D341Med (cell line): ENCODE measurements around the gene TANGO2.

Experiments
- DNase-seq: peaks from one replicate; pipeline ENCODE4 v3.0.0; 2012; ENCODE audit warnings: low spot score

The TANGO2 gene

DNA sequence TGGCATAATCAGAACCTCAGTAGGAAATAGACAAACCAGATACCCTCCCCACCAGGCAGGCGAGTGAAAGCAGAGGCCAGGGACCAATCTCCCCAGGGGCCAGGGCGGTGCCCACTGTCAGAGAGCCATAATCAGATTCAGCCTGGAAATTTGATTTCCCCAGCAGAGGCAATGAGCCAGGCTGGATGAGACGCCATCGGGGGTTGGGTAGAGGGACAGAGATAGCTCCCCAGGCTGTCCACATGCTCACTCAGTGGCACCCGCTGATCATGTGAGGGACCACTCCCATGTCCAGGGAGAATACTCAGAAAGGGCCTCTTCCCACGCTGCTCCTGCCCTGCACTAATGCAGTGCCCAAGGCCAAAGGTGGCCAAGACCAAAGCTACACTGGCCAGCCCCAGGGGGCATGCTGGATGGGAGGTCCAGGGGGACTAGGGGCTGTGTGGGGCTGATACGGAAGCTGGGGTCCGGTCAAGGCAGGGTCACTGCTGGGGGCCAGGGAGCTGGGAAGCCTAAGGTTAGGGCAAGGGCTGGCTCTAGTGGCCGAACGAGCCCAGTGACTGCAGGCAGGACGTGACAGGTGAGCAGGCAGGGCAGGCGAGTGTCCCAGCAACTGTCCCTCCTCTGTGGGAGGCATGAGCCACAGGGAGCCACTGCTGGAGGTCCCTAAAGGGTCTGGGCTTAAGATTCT lies 24.1 kb upstream of the TANGO2 start:
- no peak for DNase-seq

DNA sequence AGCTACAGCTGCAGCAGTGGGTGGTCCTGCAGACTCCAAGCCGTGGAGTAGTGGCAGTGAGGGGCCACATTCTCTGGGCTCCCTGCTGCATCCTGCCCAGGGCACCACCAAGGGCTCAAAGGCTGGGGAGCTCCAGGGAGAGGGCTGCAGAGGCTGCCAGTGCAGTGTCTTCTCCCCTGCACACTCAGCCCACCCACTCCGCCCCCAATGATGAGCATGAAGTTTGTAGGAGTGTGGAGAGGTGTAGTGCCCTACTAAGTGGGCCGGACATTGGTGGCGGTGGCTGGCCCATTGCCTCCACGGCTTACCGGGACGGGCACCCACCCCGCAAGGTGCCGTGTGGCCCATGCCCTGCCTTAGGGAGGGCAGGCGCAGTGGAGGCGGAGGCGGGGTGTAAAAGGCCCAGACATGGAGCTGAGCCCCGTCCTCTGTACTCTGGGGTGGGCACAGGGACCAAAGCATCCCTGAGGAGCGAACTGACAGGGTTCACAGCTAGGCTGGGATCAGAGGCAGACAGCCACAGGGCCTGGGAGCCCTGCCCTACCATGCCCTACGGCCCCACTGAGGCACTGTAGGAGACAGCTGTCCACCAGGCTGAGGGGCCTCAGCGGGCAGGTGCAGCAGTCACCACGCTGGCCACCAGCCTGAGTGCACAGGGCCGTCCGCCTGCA lies 23.2 kb upstream of the TANGO2 start:
- no peak for DNase-seq

DNA sequence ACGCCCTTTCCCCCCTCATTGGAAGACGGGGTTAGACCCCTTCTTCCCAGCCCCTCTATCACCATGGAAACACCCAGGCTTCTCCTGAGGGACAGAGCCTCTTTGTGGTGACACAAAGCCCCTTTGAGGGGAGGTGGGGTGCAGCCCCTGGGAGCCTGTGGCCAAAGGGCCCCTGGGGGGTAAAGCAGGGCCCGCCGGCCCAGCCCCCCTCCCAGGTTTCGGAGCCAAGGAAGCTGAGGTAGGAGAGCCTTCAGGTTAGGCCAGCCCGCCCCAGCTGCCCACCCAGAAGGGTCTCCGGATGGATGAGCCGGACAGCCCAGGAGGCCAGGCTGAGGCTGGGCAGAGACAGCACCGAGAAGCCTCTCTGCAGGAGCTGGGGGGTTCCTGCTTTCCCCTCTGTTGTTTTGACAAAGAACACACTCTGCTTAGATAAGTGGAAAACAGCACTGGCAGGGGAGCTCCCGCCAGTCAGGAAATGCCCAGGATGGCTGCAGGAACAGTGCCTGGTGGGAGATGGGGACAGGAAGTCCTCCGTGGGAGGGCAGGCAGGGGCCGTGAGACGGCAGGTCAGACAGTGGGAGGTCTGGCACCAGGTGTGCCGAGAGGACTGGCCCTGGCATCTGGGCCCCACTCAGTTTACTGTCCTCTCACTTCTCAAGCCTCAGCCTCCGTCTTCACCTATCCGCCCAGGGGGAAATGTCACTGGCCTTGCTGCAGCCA lies 22.5 kb upstream of the TANGO2 start:
- DNase-seq = no peak

DNA sequence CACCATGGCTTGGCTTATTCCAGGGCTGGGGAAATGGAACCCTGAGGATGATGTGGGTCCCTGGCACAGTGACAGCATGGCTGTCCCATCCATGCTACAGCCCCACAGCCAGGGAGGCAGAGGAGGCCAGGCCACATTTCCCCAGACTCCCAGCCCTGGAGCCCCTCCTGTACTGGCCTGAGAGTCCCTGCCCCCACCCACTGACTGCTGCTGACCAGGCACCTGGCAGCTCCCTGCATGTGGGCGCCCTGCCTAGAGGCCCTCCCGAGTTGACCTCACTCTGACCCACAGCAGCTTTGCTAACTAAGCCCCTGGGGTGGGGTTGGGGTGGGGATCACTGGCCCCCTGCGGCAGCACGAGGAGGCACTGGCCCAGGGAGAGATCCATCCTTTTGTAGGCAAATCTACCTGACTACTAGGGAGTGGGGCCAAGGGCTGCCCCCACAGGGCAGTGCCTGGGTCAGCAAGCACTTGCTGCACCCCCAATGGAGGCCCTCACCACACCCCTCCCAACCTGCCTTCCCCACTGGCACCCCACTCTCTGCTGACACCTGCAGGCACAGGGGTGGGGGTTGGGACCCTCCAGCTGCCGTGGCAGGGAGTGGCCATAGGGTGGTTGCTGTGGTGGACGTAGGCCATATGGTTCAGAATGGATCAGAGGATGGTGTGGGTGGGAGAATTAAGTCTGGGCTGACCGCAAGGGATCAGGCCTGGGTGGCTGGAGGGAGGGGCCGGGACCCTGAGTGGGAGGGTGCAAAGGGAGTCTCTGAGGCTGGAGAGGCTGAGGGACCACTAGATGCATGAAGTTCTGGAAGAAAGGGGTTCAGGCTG lies 21.7 kb upstream of the TANGO2 start:
- no peak for DNase-seq

DNA sequence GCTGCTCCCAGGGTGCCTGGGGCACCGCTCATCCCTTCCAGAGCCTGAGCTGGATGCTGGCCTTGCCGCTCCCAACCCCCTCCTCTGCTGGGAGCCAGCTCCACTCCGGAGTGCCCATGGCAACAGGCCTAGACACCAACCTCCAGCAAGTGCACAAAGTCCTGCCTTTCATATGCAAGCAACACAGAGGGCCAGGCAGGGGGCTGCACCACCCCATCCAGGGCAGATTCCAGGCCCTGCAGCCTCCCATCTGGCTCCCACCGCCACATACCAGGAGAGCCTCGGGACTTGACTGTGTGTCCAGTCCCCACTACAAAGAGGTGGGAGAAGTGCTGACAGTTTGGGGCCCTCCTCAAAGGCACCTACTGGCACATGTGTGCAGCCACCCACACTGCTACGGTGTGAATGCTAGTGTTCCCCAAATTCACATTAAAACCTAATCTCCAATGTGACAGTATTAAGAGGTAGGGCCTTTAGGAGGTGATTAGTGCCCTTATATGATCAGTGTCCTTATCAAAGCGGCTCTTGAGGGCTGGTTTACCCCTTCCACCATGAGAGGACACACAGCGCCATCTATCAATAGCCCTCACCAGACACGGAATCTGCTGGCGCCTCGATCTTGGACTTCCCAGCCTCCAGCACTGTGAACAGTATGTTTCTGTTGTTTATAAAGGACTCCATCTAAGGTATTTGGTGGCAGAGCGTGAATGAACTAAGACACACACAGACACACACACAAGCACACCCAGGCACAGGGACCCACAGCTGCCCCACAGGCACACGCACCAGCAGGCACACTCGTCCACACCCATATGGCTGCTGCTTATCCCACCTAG lies 20.4 kb upstream of the TANGO2 start:
- DNase-seq = no peak

DNA sequence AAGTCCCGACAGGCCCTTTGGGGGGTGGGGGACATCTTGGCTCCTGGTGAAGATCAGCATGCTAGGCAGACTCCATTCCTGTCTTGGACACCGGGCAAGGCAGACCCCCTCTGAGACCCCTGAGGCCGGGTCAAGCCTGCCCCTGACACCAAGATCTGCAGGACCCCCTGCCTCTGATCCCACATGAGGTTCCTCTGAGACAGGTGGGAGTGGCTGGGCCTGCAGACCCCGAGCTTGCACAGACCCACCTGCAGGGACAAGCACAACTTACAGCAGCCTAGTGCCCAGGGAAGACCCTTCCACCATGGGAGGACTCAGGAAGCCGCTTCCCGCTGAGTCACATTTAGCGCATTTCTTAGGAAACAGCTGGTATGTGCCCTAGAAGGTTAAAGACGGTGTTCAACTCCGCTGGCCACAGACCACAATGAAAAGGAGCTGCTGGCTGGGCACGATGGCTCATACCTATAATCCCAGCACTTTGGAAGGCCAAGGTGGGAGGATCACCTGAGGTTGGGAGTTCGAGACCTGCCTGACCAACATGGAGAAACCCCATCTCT lies 19.8 kb upstream of the TANGO2 start:
- no peak for DNase-seq

DNA sequence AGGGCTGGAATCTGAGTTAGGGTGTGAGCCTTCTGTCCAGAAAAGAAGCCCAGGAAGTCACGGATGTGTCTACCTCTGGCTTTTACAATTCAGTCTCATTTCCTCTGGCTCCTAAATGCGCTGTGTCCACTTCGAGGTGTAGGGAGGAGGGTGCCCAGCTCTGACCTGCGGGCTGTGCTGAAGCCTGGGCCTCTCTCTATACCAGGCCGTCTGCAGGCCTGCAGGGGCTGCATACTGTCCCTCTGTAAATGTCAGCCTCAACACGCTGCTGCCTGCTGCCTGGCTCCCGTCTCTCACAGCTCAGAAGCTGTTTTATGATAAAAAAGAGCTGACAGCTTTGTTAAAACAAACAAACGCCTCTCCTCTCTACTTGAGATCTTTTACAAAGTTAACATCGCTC lies 18.8 kb upstream of the TANGO2 start:
- DNase-seq = no peak

DNA sequence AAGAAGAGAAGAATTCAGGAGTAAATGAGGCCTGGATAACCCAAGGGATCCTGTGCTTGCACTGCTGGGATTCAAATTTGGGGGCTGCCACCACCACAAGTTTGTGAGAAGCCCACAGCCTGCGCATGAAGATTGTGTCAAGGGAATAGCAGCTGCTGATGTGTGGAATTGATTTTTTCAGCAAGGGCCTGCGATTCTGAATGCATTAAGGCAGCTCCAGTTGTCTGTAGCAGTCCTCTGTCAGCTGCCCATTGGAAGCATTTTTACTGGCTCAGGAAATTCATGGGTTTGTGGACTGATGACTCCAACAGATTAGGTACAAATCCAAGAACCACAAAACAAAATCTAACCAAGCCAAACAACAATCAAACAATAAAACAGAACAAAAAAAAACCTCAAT lies 18.3 kb upstream of the TANGO2 start:
- DNase-seq = no peak

DNA sequence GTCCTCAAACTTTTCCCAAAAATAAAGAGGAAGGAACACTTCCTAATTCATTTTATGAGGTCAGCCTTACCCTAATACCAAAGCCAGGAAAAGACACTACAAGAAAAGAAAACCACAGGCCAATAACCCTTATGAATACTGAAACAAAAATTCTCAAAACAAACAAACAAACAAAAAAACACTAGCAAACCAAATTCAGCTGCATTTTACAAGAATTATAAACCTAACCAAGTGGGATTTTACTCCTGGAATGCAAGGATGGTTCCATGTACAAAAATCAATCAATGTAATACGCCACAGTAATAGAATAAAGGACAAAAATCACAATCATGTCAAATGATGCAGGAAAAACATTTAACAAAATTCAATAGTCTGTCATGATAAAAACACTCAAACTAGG lies 17.6 kb upstream of the TANGO2 start:
- DNase-seq = no peak

DNA sequence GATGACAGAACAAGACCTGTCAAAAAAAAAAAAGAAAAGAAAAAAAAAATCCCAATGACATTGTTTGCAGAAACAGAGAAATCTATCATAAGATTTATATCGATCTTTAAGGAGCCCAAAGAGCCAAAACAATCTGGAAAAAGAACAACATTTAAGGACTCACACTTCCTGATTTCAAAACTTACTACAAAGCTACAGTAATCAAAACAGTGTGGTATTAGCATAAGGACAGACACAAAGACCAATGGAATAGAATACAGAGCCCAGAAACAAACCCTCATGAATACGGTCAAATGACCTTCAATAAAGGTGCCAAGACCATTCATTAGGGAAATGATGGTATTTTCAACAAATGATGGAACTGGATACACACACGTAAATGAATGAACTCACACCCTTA lies 16.4 kb upstream of the TANGO2 start:
- DNase-seq = no peak

DNA sequence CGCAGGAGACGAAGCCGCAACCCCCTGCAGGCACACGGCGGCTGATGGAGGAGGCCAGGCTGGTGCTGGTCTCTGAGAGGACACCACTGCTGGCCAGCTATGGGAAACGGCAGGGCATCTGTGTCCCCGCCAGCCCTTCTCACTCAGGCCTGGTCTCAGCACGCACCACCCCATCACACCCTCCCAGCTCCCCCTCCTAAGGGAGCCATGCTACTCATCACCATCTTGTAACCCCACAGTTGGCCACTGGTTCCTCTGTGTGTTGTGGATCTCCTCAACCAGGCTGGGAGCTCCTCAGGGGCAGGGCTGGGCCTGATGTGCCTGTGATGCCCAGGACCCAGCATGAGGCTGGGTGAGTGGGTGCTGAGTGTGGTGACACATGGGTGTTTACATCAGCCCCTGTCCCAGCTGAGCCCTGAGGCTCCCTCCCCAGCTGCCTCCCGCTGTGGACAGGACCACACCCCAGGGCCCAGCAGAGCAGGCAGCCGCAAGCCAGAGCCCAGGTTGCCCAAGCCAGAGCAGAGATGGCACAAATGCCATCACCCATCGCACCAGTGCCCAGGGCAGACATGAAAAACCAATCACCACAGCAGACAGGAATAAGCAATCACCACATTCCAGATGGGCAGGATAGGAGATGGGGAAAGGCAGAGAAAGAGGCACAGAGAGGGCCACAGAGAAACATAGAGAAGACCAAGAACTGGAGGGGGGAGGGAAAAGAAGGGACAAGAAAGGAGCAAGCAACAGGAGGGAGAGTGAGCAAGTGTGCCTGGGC lies 12.5 kb upstream of the TANGO2 start:
- no peak for DNase-seq

DNA sequence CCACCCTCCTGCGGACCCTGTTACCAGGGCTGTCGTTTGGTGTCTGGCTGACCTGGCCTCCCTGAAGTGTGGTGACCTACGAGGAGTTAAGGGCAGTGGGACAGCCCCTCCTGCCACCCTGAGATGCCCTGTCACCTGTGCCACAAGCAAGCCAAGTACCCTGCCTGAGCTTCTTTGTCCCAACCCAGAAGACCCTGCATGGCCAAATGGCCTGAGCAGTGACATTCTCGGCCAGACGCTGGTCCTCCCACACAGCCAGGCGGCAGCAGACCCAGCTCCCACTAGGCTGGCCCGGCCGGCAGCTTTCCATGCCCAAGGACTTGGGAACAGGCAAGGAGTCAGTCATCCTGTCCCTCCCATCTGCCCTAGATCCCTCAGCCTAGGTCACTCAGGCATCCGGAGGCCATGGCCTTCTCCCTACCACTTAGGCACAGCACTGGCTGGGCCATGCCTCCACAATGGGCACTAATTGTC lies 11.9 kb upstream of the TANGO2 start:
- DNase-seq = no peak

DNA sequence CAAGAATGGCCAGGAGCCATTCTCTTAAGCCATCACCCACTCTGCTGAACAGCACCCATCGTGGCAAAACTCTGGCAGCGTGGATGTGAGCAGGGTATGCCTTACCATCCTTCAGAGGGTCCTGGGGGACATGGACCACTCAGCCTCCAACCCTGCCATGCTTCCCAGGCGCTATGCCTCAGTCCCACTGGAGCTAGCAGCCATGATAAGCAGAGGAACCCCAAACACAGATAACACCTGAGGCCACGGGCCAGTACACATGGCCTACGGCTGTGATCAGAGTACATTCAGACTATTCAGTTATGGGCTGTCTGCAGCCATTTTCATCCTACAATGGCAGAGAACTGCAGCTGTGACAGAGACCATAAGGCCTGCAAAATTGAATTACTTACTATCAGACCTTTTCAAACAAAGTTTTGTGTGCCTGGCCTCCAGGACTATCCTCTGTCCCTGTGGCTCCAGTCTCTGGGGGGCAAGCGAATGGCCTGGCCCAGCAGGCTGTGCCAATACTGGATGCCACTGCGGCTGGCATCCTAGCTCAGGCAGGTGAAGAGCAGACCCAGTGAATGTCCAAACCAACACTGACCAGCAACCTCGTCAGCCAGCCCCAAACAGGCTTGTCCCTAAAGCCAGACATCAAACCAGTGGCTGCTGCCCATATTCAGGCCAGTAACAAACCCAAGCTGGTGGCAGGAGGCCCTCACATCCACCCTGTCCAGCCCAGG lies 11.2 kb upstream of the TANGO2 start:
- DNase-seq = no peak

DNA sequence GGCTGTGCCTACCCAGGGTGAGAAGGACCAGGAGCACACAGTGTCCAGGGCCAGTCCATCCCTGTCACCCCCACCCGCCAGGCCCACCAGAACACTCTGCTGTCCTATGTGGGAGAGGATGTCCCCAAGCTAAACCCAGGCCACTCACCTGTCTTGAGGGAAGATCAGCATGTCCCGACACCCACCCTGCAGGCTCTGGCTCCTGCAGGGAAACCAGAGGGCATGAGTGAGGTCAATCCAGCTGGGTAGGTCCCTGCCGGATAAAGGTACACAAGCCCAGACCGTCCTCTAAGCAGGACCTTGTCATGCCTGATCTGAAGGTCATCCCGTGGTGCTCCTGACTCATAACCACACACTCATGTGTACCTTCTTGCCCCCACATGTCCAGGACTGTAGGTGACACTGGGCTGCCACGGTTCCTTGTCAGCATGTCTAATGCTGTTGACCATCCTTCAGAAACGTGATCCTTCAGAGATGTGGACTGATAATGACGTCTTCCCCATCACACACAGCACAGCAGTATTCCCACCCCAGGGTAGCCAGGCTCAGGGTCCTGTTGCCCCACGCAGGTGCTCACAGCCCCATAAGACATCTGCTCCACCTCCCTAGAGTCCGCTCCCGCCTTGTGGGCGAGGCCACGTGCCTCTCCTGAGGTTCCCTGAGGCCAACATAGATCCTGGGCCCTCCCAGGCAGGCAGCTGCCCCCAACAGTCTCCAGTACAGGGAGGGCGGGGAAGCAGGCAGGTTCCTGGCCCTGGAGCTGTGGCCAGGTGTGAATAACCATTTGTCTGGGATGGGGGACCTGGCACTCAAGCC lies 10.4 kb upstream of the TANGO2 start:
- no peak for DNase-seq

DNA sequence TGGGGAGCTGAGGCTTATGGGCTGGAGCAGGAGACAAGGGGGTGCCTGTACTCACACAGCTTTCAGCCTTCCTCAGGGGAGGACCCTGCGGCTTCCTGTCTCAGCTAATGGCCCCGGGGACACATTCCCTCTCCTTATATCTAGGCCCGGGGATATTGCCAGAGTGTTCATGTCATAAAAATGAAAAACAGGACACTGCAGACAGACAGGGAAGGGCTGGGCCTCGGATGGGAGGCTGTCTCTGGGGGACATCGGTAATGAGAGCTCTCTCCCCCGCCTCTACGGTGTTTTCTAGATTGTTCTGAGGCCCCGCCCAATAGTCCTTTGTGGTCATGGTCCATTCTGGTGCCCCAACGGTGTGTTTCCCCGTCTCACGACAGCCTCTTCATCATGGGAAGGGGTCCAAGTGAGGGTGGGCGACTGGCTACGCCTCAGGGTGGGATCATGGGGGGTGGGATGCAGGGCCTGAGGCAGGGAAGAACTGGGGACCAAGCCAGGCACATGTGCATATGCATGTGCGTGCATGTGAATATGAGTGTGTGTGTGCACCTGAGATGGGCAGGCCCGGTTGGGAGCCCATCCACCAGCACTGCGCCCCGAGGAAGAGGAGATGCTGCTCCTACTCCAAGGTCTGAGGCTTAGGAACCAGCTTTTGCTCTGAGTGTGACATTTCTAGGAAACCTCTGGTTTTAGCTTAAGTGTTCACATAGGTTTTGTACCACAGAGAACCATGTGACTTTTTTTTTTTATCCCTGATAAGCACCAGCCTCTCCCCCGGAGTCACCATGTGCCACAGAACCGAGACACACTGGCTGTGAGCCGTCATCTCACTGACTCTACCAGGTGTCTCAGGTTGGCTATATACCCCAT lies 9.6 kb upstream of the TANGO2 start:
- DNase-seq = no peak

DNA sequence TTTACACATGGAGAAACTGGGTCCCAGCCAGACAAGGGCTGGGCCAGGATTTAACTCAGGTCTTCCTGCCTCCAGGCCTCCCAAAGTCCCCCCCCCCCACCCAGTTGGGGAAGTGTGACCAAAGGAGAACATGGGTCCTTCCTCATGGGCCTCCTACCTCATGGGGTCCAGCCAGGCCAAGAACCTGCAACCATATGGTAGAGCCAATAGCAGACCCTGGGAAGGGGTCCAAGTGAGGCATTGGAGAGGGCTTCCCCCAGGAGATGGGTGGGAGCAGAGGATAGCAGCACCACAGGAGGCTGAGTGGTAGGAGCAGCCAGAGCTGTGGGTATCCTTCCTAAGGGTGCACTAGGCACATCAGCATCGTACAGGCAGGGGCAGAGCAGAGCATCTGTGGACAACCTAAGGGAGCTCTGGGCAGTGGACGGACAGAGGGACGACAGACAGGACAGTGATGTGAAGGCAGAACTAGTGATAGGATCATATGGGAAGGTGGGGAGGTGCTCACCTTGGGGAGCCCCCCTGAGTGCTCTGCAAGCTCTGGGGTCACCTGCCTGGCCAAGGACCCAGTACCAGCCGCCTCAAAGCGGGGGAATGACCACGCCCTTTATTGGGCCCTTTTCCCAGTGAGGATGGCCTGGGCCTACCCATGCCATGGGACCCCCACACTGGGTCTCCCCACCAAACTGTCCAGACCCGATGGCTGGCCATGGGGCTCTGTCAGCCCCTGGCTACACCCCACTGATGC lies 8.7 kb upstream of the TANGO2 start:
- no peak for DNase-seq

DNA sequence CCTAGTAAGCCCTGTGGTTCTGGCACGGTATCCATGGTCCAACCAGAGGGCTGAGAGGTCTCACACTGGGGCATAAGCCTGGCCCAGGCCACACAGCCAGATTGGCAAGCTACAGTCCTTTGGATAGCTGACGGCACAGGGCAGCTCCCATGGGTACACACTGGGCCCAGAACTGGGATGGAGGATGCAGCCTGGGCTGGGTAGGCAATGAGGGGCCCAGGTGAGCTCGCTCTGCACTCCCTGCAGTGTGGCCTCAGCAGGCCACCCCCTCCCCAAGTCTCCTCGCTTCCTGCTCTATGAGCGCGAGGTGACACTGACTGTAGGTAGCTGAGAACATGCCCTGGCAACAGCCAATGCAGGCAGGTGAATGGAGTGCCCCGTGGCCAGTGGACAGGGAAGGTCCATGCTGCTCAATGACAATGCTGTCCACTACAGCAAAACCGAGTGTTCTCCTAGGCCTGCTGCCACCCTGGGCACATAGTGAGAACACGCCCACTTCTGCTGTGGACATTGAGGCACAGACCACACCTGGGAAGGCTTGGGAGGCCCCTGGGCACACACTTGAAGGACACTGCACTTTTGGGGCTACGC lies 8.1 kb upstream of the TANGO2 start:
- no peak for DNase-seq
